Duodenal mucosa (tissue), 2 donors: ENCODE data around the gene CELF3.
"Not testable (repeated sequence)": the region's sequence is repeated elsewhere in the genome, so short reads cannot be mapped to it uniquely, and the experiment has no call there.

Experiments used
- H3K27ac ChIP-seq: one replicate; pipeline ENCODE4 v1.7.0; 2013; ENCODE audit warnings: low read depth, low read length
- H3K27me3 ChIP-seq, 2 donors: one replicate each; pipeline ENCODE4 v1.7.0; 2013; ENCODE audit warnings: low read length in 2 of 2, control low read depth in 1 of 2; ENCODE audit not compliant: insufficient read depth in 2 of 2, control insufficient read depth in 1 of 2
- H3K36me3 ChIP-seq, 2 donors: one replicate each; pipeline ENCODE4 v1.7.0; 2013; ENCODE audit warnings: low read length in 2 of 2, control low read depth in 1 of 2; ENCODE audit not compliant: insufficient read depth in 2 of 2, control insufficient read depth in 1 of 2
- H3K4me1 ChIP-seq, 2 donors: one replicate each; pipeline ENCODE4 v1.7.0; 2013; ENCODE audit warnings: low read length in 2 of 2, control low read depth in 1 of 2; ENCODE audit not compliant: insufficient read depth in 2 of 2, control insufficient read depth in 1 of 2
- H3K4me3 ChIP-seq, 2 donors: one replicate each; pipeline ENCODE4 v1.7.0; 2013; ENCODE audit warnings: low read length in 2 of 2, low read depth in 1 of 2
- H3K9ac ChIP-seq, 2 donors: one replicate each; pipeline ENCODE4 v1.7.0; 2013; ENCODE audit warnings: low read length in 2 of 2, low read depth in 1 of 2
- H3K9me3 ChIP-seq, 2 donors: one replicate each; pipeline ENCODE4 v1.7.0; 2013; ENCODE audit warnings: low read length in 2 of 2, control low read depth in 1 of 2; ENCODE audit not compliant: control insufficient read depth in 1 of 2

Gene CELF3

DNA sequence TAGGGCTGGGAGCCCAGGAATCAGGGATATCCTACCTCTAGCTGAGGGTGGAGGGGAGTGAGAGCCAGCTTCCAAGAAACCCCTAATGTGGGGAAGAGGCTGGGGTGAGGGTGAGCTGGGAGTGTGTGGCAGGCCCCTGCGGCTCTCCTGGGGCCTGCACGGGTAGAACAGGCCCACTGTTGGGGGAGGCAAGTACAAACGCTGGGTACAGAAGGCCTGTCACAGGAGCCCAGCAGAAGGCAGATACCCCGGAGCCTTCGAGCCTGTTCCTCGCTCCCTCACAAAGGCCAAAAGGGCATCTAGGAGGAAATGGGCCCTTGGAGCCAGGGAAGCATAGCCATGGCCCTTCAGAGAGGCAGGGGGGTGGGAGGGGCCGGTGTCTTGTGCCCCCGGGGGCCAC, 13.7 kb downstream of the CELF3 start:
- H3K27ac ChIP-seq = no peak overlapping the region
- no peak overlapping the region for H3K4me3 ChIP-seq
- H3K9ac ChIP-seq = no peak overlapping the region
- peaks cover 11 to 17% of the 10 kb centered on the region in 2 donors for H3K4me1 ChIP-seq
- peaks cover 6 to 28% of the 10 kb centered on the region in 2 donors for H3K36me3 ChIP-seq
- no peaks in the 10 kb centered on the region for H3K9me3 ChIP-seq
- H3K27me3 ChIP-seq = no peaks in the 10 kb centered on the region

DNA sequence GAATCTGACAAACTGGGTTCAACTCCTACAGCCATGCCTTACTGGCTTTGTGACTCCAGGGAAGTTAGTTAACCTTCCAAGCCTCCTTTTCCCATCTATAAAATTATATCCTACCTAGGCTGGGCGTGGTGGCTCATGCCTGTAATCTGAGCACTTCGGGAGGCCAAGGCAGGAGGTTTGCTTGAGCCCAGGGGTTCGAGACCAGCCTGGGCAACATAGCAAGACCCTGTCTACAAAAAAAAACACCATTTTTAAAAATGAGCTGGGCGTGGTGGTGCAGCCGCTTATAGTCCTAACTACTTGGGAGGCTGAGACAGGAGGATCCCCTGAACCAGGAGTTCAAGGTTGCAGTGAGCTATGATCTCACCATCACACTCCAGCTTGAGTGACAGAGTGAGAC, 15.1 kb downstream of the CELF3 start:
- Histone ChIP-seq H3K9ac (no peak overlapping the region), H3K36me3 (peaks cover 12 to 37% of the 10 kb centered on the region in 2 donors), H3K9me3 (no peaks in the 10 kb centered on the region), H3K27me3 (no peaks in the 10 kb centered on the region), H3K4me3 (no peak overlapping the region), H3K4me1 (peaks cover 11 to 14% of the 10 kb centered on the region in 2 donors), H3K27ac (no peak overlapping the region)

DNA sequence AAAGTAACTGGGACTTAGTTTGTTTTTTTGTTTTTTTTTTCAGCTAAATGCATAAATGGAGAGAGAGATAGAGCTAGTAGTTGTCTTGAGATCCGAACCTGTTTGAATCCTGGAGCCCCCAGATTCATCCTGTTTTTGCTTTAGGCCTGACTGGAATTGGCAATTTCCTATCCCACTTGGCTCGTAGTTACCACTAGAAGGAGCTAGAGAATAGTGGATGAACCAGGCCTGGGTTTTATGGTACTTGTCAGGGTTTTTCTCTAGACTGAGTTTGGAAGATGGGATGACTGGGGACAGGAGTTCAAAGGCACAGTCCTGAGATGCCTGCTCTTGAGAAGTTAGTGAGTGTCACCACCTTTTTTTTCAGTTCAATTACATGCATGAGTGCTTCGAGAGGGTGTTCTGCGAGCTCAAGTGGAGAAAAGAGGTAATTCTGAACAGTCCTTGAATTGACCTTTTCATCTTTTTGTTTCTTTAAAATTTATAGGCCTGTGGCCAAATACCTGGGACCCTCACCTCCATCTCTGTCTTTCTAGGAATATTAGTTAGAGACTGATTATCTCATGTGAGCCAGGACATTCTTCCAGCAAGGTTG, 23.4 kb downstream of the CELF3 start:
- Histone ChIP-seq H3K27me3 (no peaks in the 10 kb centered on the region), H3K9ac (no peak overlapping the region), H3K36me3 (peaks cover 24 to 48% of the 10 kb centered on the region in 2 donors), H3K9me3 (no peaks in the 10 kb centered on the region), H3K4me3 (no peak overlapping the region), H3K27ac (no peak overlapping the region), H3K4me1 (no peaks in the 10 kb centered on the region)

DNA sequence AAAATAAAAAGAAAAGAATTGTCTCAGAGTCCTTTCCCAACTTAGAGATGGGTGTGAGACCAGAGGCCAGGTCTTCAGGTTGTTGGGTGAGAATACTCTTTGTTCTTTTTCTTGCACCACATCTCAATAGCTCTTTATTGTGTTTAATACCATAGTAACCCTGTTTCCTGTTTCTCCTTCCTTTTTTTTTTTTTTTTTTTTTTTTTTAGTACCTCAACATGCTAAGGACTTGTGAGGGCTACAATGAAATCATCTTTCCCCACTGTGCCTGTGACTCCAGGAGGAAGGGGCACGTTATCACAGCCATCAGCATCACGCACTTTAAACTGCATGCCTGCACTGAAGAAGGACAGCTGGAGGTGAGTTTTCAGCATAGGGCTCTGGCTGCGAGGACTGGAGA, 24.4 kb downstream of the CELF3 start:
- Histone ChIP-seq H3K36me3 (peaks cover 19 to 41% of the 10 kb centered on the region in 2 donors), H3K9ac (no peak overlapping the region), H3K4me3 (no peak overlapping the region), H3K27me3 (no peaks in the 10 kb centered on the region), H3K4me1 (no peaks in the 10 kb centered on the region), H3K9me3 (no peaks in the 10 kb centered on the region), H3K27ac (no peak overlapping the region)

DNA sequence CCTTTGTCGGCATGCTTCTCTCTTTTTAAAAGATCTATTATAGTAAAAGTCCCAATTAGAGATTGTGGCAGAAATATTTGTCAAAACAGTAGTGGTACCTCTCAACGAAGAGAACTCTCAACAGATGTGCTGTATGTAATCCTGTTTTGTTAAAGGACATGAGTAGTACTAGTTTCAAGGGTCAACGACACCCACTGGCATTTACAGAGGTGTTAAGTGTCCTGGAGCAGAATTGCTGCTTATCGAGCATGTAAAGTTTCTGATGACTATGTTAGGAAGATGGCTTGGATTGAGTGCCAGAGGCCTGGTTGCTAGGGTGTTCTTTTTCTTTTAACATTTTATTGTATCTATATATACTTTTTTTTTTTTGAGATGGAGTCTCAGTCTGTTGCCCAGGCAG, 27.1 kb downstream of the CELF3 start:
- no peak overlapping the region for H3K9ac ChIP-seq
- no peak overlapping the region for H3K27ac ChIP-seq
- no peaks in the 10 kb centered on the region for H3K9me3 ChIP-seq
- peaks cover 15 to 28% of the 10 kb centered on the region in 2 donors for H3K36me3 ChIP-seq
- no peaks in the 10 kb centered on the region for H3K27me3 ChIP-seq
- H3K4me3 ChIP-seq = no peak overlapping the region
- no peaks in the 10 kb centered on the region for H3K4me1 ChIP-seq

DNA sequence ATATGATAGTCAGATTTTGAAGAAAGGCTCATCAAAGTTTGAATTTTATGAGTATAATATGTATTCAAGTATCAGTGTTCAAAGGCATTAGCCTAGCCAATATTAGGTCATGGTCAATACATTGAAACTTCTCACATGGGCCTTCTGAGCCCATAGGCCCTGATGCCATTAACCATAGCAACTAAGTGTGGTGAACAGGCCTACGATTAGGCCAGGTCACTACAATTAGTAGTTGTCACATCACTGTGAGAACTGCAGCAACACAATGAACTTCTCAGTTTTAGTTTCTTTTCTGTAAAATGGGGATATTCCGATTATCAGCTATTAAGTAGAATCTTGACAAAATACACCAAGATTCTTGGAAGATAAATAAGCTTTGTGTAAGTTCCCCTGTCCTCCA, 30.0 kb downstream of the CELF3 start:
- peaks cover 0 to 15% of the 10 kb centered on the region in 2 donors for H3K36me3 ChIP-seq
- H3K9ac ChIP-seq = no peak overlapping the region
- no peak overlapping the region for H3K4me3 ChIP-seq
- H3K9me3 ChIP-seq = no peaks in the 10 kb centered on the region
- H3K27me3 ChIP-seq = no peaks in the 10 kb centered on the region
- no peaks in the 10 kb centered on the region for H3K4me1 ChIP-seq
- no peak overlapping the region for H3K27ac ChIP-seq

DNA sequence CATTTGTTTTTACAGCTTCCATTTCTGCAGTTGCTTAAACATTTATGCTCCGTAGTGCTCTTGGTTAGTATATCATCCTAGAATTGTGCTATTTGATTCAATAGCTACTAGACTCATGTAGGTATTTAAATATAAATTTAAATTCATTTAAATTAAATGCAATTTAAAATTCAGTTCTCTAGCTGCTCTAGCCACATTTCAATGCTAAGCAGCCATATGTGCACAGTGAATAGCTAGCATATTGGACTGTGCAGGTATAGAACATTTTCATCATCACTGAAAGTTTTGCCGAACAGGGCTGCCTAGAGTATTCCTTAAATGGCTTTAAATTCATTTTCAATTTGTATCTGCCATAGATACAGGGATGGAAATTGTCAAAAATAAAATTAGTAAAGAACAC, 32.5 kb downstream of the CELF3 start:
- Histone ChIP-seq H3K4me1 (no peaks in the 10 kb centered on the region), H3K4me3 (no peak overlapping the region), H3K36me3 (peaks cover 0 to 21% of the 10 kb centered on the region in 2 donors), H3K27me3 (no peaks in the 10 kb centered on the region), H3K27ac (no peak overlapping the region), H3K9me3 (no peaks in the 10 kb centered on the region), H3K9ac (no peak overlapping the region)

DNA sequence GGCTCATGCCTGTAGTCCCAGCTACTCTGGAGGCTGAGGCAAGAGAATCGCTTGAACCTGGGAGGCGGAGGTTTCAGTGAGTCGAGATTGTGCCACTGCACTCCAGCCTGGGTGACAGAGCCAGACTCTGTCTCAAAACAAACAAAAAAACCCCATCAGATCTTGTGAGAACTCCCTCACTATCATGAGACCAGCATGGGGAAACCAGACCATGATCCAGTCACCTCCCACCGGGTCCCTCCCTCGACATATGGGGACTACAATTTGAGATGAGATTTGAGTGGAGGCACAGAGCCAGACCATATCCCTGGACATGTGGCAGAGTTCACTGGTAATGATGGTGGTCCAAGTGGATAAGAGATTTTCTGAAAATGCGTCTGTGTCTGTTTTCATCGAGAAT, 33.7 kb downstream of the CELF3 start:
- H3K27me3 ChIP-seq, H3K4me1 ChIP-seq, H3K4me3 ChIP-seq, H3K9me3 ChIP-seq, H3K27ac ChIP-seq, H3K9ac ChIP-seq: not testable (repeated sequence)
- H3K36me3 ChIP-seq = peaks cover 0 to 23% of the 10 kb centered on the region in 2 donors

DNA sequence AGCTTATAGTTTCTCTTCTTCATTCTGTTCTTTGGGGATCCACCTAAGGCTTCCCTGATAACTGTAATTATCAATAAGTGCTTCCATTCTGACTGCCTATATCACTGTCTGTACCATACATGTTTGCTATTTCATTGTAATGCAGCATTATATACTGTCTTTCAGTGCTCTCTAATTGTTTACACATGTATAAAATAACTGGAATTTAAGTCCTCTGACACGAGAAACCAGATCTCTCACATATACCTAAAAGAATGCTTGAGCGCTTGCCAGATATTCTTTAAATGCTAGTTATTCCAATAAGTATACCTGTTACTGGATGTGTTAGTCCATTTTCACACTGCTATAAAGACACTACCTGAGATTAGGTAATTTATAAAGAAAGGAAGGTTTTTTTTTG, 34.7 kb downstream of the CELF3 start:
- no peaks in the 10 kb centered on the region for H3K27me3 ChIP-seq
- no peak overlapping the region for H3K27ac ChIP-seq
- no peak overlapping the region for H3K9ac ChIP-seq
- no peaks in the 10 kb centered on the region for H3K9me3 ChIP-seq
- H3K4me3 ChIP-seq = no peak overlapping the region
- peaks cover 0 to 25% of the 10 kb centered on the region in 2 donors for H3K36me3 ChIP-seq
- no peaks in the 10 kb centered on the region for H3K4me1 ChIP-seq

DNA sequence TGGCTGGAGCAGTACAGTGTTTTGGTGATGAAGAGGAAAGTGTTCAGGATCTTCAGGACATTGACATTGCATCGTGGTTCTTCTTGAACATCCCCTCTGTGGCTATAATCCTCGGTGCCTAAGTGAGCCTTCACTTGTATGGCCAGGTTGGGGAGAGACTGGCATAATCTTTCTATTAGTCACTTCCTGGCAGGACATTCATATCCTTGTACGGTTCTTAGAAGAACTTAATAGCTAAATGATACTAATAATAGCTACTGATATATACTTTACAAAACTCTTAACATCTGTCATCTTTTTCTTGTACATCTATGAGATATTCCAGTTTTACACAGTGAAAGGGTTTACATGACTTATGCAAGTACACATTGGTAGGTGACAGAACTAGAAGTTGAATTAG, 35.8 kb downstream of the CELF3 start:
- H3K36me3 ChIP-seq = peaks cover 0 to 25% of the 10 kb centered on the region in 2 donors
- H3K27ac ChIP-seq = no peak overlapping the region
- H3K9me3 ChIP-seq = no peaks in the 10 kb centered on the region
- H3K9ac ChIP-seq = no peak overlapping the region
- H3K4me3 ChIP-seq = no peak overlapping the region
- H3K4me1 ChIP-seq = no peaks in the 10 kb centered on the region
- H3K27me3 ChIP-seq = no peaks in the 10 kb centered on the region

DNA sequence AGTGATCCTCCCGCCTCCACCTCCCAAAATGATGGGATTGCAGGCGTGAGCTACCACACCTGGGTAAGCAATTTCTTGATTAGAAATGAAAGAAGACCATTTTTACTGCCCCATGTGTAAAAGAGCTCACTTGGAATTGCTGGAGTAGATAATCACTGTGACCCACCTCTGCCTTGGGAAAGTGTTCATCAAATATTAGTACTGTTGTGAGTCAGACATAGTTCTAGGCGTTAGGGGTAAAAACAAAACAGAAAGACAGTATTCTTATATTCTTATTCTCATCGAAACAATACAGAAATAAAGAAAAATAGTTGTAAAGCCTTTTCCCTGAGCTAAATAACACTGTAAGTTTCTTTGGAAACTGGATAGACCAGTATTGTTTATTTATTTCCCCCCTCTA, 36.2 kb downstream of the CELF3 start:
- no peak overlapping the region for H3K9ac ChIP-seq

More for the DNA sequence above, 36.2 kb downstream of the CELF3 start:
- H3K27ac ChIP-seq = no peak overlapping the region
- H3K4me1 ChIP-seq = no peaks in the 10 kb centered on the region
- H3K36me3 ChIP-seq = peaks cover 0 to 25% of the 10 kb centered on the region in 2 donors
- no peaks in the 10 kb centered on the region for H3K27me3 ChIP-seq
- H3K9me3 ChIP-seq = no peaks in the 10 kb centered on the region
- no peak overlapping the region for H3K4me3 ChIP-seq
